ENCODE data around the gene RIPOR3. TPM values are rescaled to one million over a fixed set of nuclear protein-coding genes. Genes with fewer than 3 reads are reported as not detected.
"Not testable (repeated sequence)": the region's sequence is repeated elsewhere in the genome, so short reads cannot be mapped to it uniquely, and the experiment has no call there.

RIPOR3 gene
- total RNA-seq, 1 experiment from 2014 or later, result 0.46 TPM

DNA sequence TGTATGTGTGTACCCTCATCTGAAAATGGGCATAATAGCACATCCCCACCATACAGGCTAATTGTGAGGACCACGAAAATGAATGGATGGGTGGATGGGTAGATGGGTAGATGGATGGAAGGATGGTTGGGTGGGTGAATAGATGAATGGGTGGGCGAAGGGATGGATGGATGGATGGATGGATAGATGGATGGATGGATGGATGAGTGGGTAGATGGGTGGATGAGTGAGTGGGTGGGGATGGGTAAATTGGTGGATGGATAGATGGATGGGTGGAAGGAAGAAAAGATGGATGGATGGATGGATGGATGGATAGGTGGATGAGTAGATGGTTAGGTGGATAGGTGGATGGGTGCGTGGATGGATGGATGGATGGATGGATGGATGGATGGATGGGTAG lies 19.7 kb downstream of the RIPOR3 start:
- Histone ChIP-seq H3K14ac (ENCODE audit: insufficient read depth, low read length) (no peak overlapping the region), H2BK5ac (ENCODE audit: insufficient read length, low read length) (no peak overlapping the region), H3K9ac (ENCODE audit: extremely low read depth, insufficient read length, low read length) (no peak overlapping the region), H2BK120ac (ENCODE audit: low read depth, low read length, poor library complexity, severe bottlenecking) (no peak overlapping the region), H4K20me1 (ENCODE audit: control insufficient read depth, insufficient read depth, insufficient read length) (no peaks in the 10 kb centered on the region), H3K79me2 (ENCODE audit: insufficient read depth, low read length) (no peaks in the 10 kb centered on the region), H3K18ac (ENCODE audit: insufficient read length, low read depth, low read length) (no peak overlapping the region), H2AK5ac (ENCODE audit: insufficient read length, low read length) (no peak overlapping the region), H3K4me2 (ENCODE audit: insufficient read depth, insufficient read length, low read length) (no peak overlapping the region), H3K79me1 (ENCODE audit: insufficient read depth, low read depth, low read length, poor library complexity, severe bottlenecking) (no peaks in the 10 kb centered on the region), H3K27ac (ENCODE audit: insufficient read length, low read depth, low read length) (no peak overlapping the region), H3K4me1 (ENCODE audit: insufficient read depth, low read length) (peaks cover 2% of the 10 kb centered on the region; the same call in 1 of the 2 replicates), H4K8ac (replicated peaks; ENCODE audit: insufficient read length, low read depth, low read length) (no peak overlapping the region), H2BK20ac (ENCODE audit: low read depth, low read length, poor library complexity, severe bottlenecking) (no peak overlapping the region), H3T11ph (ENCODE audit: low read length) (no peak overlapping the region), H3K23ac (ENCODE audit: insufficient read length, low read depth, low read length) (no peak overlapping the region), H3K56ac (ENCODE audit: insufficient read length, low read depth, low read length) (no peak overlapping the region), H3K27me3 (ENCODE audit: insufficient read depth, low read length) (no peaks in the 10 kb centered on the region), H4K91ac (ENCODE audit: insufficient read length, low read depth, low read length) (no peak overlapping the region), H3K23me2 (ENCODE audit: insufficient read length, low read depth, low read length, poor library complexity, severe bottlenecking) (no peaks in the 10 kb centered on the region), H3K9me3 (ENCODE audit: control insufficient read depth, low read depth, low read length) (no peaks in the 10 kb centered on the region), H4K5ac (ENCODE audit: insufficient read length, low read depth, low read length) (no peak overlapping the region), H2BK12ac (ENCODE audit: insufficient read length, low read depth, low read length) (no peak overlapping the region), H3K4ac (ENCODE audit: low read depth, low read length) (no peak overlapping the region), H2BK15ac (ENCODE audit: low read depth, low read length) (no peak overlapping the region), H2AFZ (ENCODE audit: low read length) (no peak overlapping the region)
- no peak overlapping the region for H3K27ac Mint-ChIP-seq
- peaks cover 10% of the 10 kb centered on the region in 2 experiments for H3K4me1 Mint-ChIP-seq
- no peaks in the 10 kb centered on the region; the same call in 1 of the 2 replicates for H3K27me3 Mint-ChIP-seq (ENCODE audit: low read depth)
- no peak for DNase-seq
- no peak overlapping the region; a peak in 1 of 5 replicates for H3K4me3 Mint-ChIP-seq
- WGBS (ENCODE audit: extremely low coverage, insufficient read length, low lambda C conversion rate), result 92% methylated on average over 2 of the region's 3 CpGs
- H3K36me3 Mint-ChIP-seq (ENCODE audit: insufficient read depth in 1 of 3, low read depth in 3 of 3), result no peaks in the 10 kb centered on the region; a peak in 1 of 7 replicates
- TF ChIP-seq, protein P1, sequence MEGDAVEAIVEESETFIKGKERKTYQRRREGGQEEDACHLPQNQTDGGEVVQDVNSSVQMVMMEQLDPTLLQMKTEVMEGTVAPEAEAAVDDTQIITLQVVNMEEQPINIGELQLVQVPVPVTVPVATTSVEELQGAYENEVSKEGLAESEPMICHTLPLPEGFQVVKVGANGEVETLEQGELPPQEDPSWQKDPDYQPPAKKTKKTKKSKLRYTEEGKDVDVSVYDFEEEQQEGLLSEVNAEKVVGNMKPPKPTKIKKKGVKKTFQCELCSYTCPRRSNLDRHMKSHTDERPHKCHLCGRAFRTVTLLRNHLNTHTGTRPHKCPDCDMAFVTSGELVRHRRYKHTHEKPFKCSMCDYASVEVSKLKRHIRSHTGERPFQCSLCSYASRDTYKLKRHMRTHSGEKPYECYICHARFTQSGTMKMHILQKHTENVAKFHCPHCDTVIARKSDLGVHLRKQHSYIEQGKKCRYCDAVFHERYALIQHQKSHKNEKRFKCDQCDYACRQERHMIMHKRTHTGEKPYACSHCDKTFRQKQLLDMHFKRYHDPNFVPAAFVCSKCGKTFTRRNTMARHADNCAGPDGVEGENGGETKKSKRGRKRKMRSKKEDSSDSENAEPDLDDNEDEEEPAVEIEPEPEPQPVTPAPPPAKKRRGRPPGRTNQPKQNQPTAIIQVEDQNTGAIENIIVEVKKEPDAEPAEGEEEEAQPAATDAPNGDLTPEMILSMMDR (conservative IDR thresholded peaks at IDR 0.05), result no peak
- H3K9me3 Mint-ChIP-seq, result no peaks in the 10 kb centered on the region

DNA sequence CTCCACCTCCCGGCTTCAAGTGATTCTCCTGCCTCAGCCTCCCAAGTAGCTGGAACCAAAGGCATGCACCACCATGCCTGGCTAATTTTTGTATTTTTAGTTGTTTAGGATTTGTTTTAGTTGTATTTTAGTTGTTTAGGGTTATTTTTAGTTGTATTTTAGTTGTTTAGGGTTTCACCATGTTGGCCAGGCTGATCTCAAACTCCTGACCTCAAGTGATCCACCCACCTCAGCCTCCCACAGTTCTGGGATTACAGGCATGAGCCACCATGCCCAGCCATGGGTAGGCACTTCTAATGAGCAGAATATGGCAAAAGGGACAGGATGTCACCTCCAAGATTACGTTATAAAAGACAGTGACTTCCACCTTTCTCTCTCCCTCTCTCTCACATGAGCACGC lies 20.3 kb downstream of the RIPOR3 start:
- not testable (repeated sequence) for H3K23me2 ChIP-seq (ENCODE audit: insufficient read length, low read depth, low read length, poor library complexity, severe bottlenecking); H2AFZ ChIP-seq (ENCODE audit: low read length); H3K4me1 ChIP-seq (ENCODE audit: insufficient read depth, low read length); H3K27ac Mint-ChIP-seq; H3K56ac ChIP-seq (ENCODE audit: insufficient read length, low read depth, low read length); H3K23ac ChIP-seq (ENCODE audit: insufficient read length, low read depth, low read length); H3K4me3 Mint-ChIP-seq; H4K91ac ChIP-seq (ENCODE audit: insufficient read length, low read depth, low read length); H4K8ac ChIP-seq (replicated peaks; ENCODE audit: insufficient read length, low read depth, low read length); H3K14ac ChIP-seq (ENCODE audit: insufficient read depth, low read length); H3K9me3 Mint-ChIP-seq; H2AK5ac ChIP-seq (ENCODE audit: insufficient read length, low read length); H3K79me1 ChIP-seq (ENCODE audit: insufficient read depth, low read depth, low read length, poor library complexity, severe bottlenecking); H2BK15ac ChIP-seq (ENCODE audit: low read depth, low read length); H3K9ac ChIP-seq (ENCODE audit: extremely low read depth, insufficient read length, low read length); H3K9me3 ChIP-seq (ENCODE audit: control insufficient read depth, low read depth, low read length); H3K36me3 Mint-ChIP-seq (ENCODE audit: insufficient read depth in 1 of 3, low read depth in 3 of 3); H3T11ph ChIP-seq (ENCODE audit: low read length); DNase-seq; H3K27me3 ChIP-seq (ENCODE audit: insufficient read depth, low read length); H2BK12ac ChIP-seq (ENCODE audit: insufficient read length, low read depth, low read length); H2BK120ac ChIP-seq (ENCODE audit: low read depth, low read length, poor library complexity, severe bottlenecking); H3K27ac ChIP-seq (ENCODE audit: insufficient read length, low read depth, low read length); H3K79me2 ChIP-seq (ENCODE audit: insufficient read depth, low read length); H3K4ac ChIP-seq (ENCODE audit: low read depth, low read length); H2BK20ac ChIP-seq (ENCODE audit: low read depth, low read length, poor library complexity, severe bottlenecking); H3K27me3 Mint-ChIP-seq (ENCODE audit: low read depth); H3K4me2 ChIP-seq (ENCODE audit: insufficient read depth, insufficient read length, low read length); H4K20me1 ChIP-seq (ENCODE audit: control insufficient read depth, insufficient read depth, insufficient read length); H4K5ac ChIP-seq (ENCODE audit: insufficient read length, low read depth, low read length); H2BK5ac ChIP-seq (ENCODE audit: insufficient read length, low read length); H3K18ac ChIP-seq (ENCODE audit: insufficient read length, low read depth, low read length)
- H3K4me1 Mint-ChIP-seq, result peaks cover 9 to 16% of the 10 kb centered on the region in 2 experiments
- WGBS (ENCODE audit: extremely low coverage, insufficient read length, low lambda C conversion rate), result no CpG with 5 or more reads among the region's 3 CpGs
